H1 (cell line): Measurements from ENCODE around the gene PCDHGA1. TPM values are rescaled to one million over a fixed set of nuclear protein-coding genes. Genes with fewer than 3 reads are reported as not detected.

Source experiments
- ATF3 ChIP-seq: IDR thresholded peaks from 2 replicates; pipeline ENCODE4 v1.6.1; 2011; ENCODE audit warnings: low read depth, mild to moderate bottlenecking, low read length; ENCODE audit not compliant: insufficient read depth
- BRCA1 ChIP-seq: IDR thresholded peaks from 2 replicates; pipeline ENCODE4 v1.6.1; 2012; ENCODE audit warnings: low read depth, low read length, improper control_type of control experiment
- KDM4A ChIP-seq: IDR thresholded peaks from one replicate; pipeline ENCODE4 v1.7.1; 2012; ENCODE audit warnings: low read depth, mild to moderate bottlenecking, moderate library complexity, low read length, inconsistent platforms; ENCODE audit not compliant: severe bottlenecking
- NANOG ChIP-seq: IDR thresholded peaks from 2 replicates; pipeline ENCODE4 v1.6.1; 2011; ENCODE audit warnings: low read length, low read depth, mild to moderate bottlenecking, inconsistent platforms; ENCODE audit not compliant: insufficient read depth, poor library complexity, severe bottlenecking
- RFX5 ChIP-seq: IDR thresholded peaks from 2 replicates; pipeline ENCODE4 v1.6.1; 2011; ENCODE audit warnings: low read depth, low read length, improper control_type of control experiment, borderline replicate concordance
- SP1 ChIP-seq: IDR thresholded peaks from 2 replicates; pipeline ENCODE4 v1.6.1; 2011; ENCODE audit warnings: low read depth, low read length
- TAF1 ChIP-seq: IDR thresholded peaks from 2 replicates; pipeline ENCODE4 v1.6.1; 2011; ENCODE audit warnings: mild to moderate bottlenecking, low read depth, low read length
- TAF7 ChIP-seq: optimal IDR thresholded peaks from 2 replicates; pipeline ENCODE3; 2011; ENCODE audit warnings: low read depth, mild to moderate bottlenecking, inconsistent platforms, low read length, moderate library complexity, borderline replicate concordance
- polyA plus RNA-seq, 7 experiments: library from polyadenylated mRNA; depleted of rRNA in 3 of 7; stranded (reverse) in 5 of 7; unstranded in 2 of 7; fragments of >200 nt in 5 of 7; fragments of 200-250 nt in 2 of 7; gene quantifications; 1 replicate in 5 of 7; 2 replicates in 1 of 7; 4 replicates in 1 of 7; pipeline versions ENCODE4 v1.2.1 to v1.2.3, GENCODE V29; 2011 to 2013; ENCODE audit warnings: missing spikeins in 2 of 7, mixed read lengths in 2 of 7
- total RNA-seq: library from RNA; stranded (reverse); fragmentation: NEBNext Ultra II Directional; extraction: Animal tissue kit (Norgen Biotek cat#: 25700); gene quantifications from 2 replicates; pipeline ENCODE4 v1.2.1, GENCODE V29; 2021

PCDHGA1 gene
- total and polyA plus RNA-seq, 2 of the 8 experiments (the other 6 are each of a cell fraction or from before 2014, with no cell fraction given), result 0.57 to 0.89 TPM

- TF ChIP-seq ATF3, result no peak
- TF ChIP-seq TAF7, result peak; percentile 76
- TF ChIP-seq TAF1, result no peak
- TF ChIP-seq SP1, result 0 out of 2 replicates have a peak, but pooled peaks have one; percentile 24
- no peak for TF ChIP-seq KDM4A
- 0 out of 2 replicates have a peak, but pooled peaks have one; percentile 5 for TF ChIP-seq BRCA1
- TF ChIP-seq NANOG, result no peak
- peak; percentile 9; the same call in 1 of the 2 replicates for TF ChIP-seq RFX5
These were observed 182.1 kb downstream of the PCDHGA1 start (continued) for GRCh38 chr5:141512390-141512910.
